Loucy (cell line): ENCODE measurements around the gene EIF2S2.

ENCODE experiments used
- H2AFZ ChIP-seq: fragments of 200-600 bp; sonication (generic); 2 replicates; pipeline ENCODE4 v1.6.0; 2016; ENCODE audit warnings: antibody characterized with exemption, mild to moderate bottlenecking, low read length, moderate library complexity
- H3F3A ChIP-seq: fragments of 200-600 bp; 2 replicates; pipeline ENCODE4 v1.6.0; 2016; ENCODE audit warnings: antibody characterized with exemption, low read depth, mild to moderate bottlenecking
- H3K27me3 ChIP-seq: fragments of 200-600 bp; sonication (generic); 2 replicates; pipeline ENCODE4 v1.6.1; 2014; ENCODE audit warnings: low read length, mild to moderate bottlenecking; ENCODE audit not compliant: insufficient read depth, poor library complexity, severe bottlenecking
- H3K36me3 ChIP-seq: fragments of 200-600 bp; sonication (generic); 2 replicates; pipeline ENCODE4 v1.6.1; 2016; ENCODE audit warnings: low read length; ENCODE audit not compliant: insufficient read depth
- H3K4me1 ChIP-seq: fragments of 200-600 bp; sonication (generic); 2 replicates; pipeline ENCODE4 v1.5.1; 2014; ENCODE audit warnings: low read length, mild to moderate bottlenecking; ENCODE audit not compliant: insufficient read depth, poor library complexity, severe bottlenecking
- H3K4me2 ChIP-seq: fragments of 200-600 bp; sonication (generic); 2 replicates; pipeline ENCODE4 v1.6.0; 2014; ENCODE audit warnings: antibody characterized with exemption, low read length, low read depth, mild to moderate bottlenecking; ENCODE audit not compliant: poor library complexity, severe bottlenecking
- H3K4me3 ChIP-seq: fragments of 200-600 bp; sonication (generic); 2 replicates; pipeline ENCODE4 v1.5.1; 2014; ENCODE audit warnings: low read length, mild to moderate bottlenecking, mixed read lengths; ENCODE audit not compliant: poor library complexity, severe bottlenecking
- H3K79me2 ChIP-seq: fragments of 200-600 bp; sonication (generic); 2 replicates; pipeline ENCODE4 v1.6.1; 2014; ENCODE audit warnings: low read length; ENCODE audit not compliant: insufficient read depth
- H3K9ac ChIP-seq: fragments of 200-600 bp; sonication (generic); 2 replicates; pipeline ENCODE4 v1.6.0; 2014; ENCODE audit warnings: mild to moderate bottlenecking, low read depth, low read length, moderate library complexity; ENCODE audit not compliant: poor library complexity, severe bottlenecking
- H3K9me2 ChIP-seq: fragments of 200-600 bp; sonication (generic); replicated peaks from 2 replicates; pipeline ENCODE4 v1.6.1; 2016; ENCODE audit warnings: low read depth, low read length, mixed read lengths
- H3K9me3 ChIP-seq: fragments of 200-600 bp; sonication (generic); 2 replicates; pipeline ENCODE4 v1.6.1; 2014; ENCODE audit warnings: mild to moderate bottlenecking, antibody characterized with exemption, low read length, low read depth; ENCODE audit not compliant: insufficient read depth
- H4K20me1 ChIP-seq: fragments of 200-600 bp; sonication (generic); 2 replicates; pipeline ENCODE4 v1.6.0; 2014; ENCODE audit warnings: antibody characterized with exemption, low read length, mild to moderate bottlenecking; ENCODE audit not compliant: insufficient read depth, poor library complexity, severe bottlenecking
- EZH2phosphoT487 ChIP-seq: fragments of 200-600 bp; IDR thresholded peaks from 2 replicates; pipeline ENCODE4 v1.6.1; 2018; ENCODE audit warnings: antibody characterized with exemption, mild to moderate bottlenecking, moderate library complexity, borderline replicate concordance
- TF ChIP-seq, protein P1 (sequence below): fragments of 200-600 bp; sonication (generic); conservative IDR thresholded peaks from 2 replicates; pipeline ENCODE4 v1.5.1; 2014; ENCODE audit warnings: mild to moderate bottlenecking, antibody characterized with exemption, low read length

Gene EIF2S2

DNA sequence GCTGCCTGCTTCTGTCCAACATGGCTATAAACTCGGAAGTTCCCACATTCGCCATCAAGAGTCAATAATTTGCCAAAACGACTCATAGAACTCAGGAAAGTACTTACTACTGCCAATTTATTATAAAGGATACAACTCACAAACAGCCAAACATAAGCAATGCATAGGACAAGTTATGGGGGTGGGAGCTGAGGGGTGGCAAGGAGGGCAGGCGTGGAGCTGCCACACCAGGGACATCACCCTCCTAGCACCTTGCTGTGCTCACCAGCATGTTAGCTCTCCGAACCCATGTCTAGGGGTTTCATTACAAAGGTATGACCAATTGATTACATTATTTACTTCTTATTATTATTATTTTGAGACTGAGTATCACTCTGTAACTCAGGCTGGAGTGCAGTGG lies 12.4 kb downstream of the EIF2S2 start:
- Histone ChIP-seq H3K79me2 (peaks cover 50% of the 10 kb centered on the region), H4K20me1 (peaks cover 47% of the 10 kb centered on the region), H3K27me3 (no peaks in the 10 kb centered on the region)

DNA sequence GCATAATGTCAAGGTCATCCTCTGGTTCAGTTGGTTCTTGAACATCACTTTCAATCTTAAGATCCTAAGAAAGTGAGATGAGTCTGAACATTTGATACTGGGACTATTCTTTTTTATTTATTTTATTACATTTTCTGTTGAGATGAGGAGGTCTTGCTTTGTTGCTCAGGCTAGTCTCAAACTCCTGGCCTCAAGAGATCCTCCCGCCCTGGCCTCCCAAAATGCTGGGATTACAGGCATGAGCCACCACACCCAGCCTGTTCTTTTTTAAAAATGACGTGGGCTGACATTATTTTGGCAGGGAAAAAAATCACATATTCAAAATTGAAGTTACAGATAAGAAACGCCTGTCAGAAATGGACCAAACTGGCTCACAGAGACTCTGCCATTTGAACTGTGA lies 13.5 kb downstream of the EIF2S2 start:
- TF ChIP-seq, protein P1, sequence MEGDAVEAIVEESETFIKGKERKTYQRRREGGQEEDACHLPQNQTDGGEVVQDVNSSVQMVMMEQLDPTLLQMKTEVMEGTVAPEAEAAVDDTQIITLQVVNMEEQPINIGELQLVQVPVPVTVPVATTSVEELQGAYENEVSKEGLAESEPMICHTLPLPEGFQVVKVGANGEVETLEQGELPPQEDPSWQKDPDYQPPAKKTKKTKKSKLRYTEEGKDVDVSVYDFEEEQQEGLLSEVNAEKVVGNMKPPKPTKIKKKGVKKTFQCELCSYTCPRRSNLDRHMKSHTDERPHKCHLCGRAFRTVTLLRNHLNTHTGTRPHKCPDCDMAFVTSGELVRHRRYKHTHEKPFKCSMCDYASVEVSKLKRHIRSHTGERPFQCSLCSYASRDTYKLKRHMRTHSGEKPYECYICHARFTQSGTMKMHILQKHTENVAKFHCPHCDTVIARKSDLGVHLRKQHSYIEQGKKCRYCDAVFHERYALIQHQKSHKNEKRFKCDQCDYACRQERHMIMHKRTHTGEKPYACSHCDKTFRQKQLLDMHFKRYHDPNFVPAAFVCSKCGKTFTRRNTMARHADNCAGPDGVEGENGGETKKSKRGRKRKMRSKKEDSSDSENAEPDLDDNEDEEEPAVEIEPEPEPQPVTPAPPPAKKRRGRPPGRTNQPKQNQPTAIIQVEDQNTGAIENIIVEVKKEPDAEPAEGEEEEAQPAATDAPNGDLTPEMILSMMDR, result no peak
- H3F3A ChIP-seq, result no peaks in the 10 kb centered on the region
- H3K4me1 ChIP-seq, result peaks cover 4% of the 10 kb centered on the region
- H3K4me3 ChIP-seq, result no peak overlapping the region
- no peaks in the 10 kb centered on the region for H3K27me3 ChIP-seq
- H3K4me2 ChIP-seq, result no peak overlapping the region
- peaks cover 48% of the 10 kb centered on the region for H4K20me1 ChIP-seq
- H3K9me2 ChIP-seq, result no peaks in the 10 kb centered on the region
- H3K36me3 ChIP-seq, result peaks cover 99% of the 10 kb centered on the region
- peaks cover 39% of the 10 kb centered on the region for H3K79me2 ChIP-seq
- H2AFZ ChIP-seq, result no peak overlapping the region
- H3K9me3 ChIP-seq, result no peaks in the 10 kb centered on the region
- no peak overlapping the region for H3K9ac ChIP-seq

More for the DNA sequence above, 12.4 kb downstream of the EIF2S2 start:
- H3K4me1 ChIP-seq, result peaks cover 4% of the 10 kb centered on the region
- no peak overlapping the region for H3K4me3 ChIP-seq
- no peak overlapping the region for H3K4me2 ChIP-seq
- H3F3A ChIP-seq, result no peaks in the 10 kb centered on the region
- no peak overlapping the region for H3K9ac ChIP-seq
- no peaks in the 10 kb centered on the region for H3K9me3 ChIP-seq
- no peak for TF ChIP-seq EZH2phosphoT487
- TF ChIP-seq, protein P1, result no peak
- H2AFZ ChIP-seq, result no peak overlapping the region
- no peaks in the 10 kb centered on the region for H3K9me2 ChIP-seq
- H3K36me3 ChIP-seq, result peaks cover 97% of the 10 kb centered on the region

DNA sequence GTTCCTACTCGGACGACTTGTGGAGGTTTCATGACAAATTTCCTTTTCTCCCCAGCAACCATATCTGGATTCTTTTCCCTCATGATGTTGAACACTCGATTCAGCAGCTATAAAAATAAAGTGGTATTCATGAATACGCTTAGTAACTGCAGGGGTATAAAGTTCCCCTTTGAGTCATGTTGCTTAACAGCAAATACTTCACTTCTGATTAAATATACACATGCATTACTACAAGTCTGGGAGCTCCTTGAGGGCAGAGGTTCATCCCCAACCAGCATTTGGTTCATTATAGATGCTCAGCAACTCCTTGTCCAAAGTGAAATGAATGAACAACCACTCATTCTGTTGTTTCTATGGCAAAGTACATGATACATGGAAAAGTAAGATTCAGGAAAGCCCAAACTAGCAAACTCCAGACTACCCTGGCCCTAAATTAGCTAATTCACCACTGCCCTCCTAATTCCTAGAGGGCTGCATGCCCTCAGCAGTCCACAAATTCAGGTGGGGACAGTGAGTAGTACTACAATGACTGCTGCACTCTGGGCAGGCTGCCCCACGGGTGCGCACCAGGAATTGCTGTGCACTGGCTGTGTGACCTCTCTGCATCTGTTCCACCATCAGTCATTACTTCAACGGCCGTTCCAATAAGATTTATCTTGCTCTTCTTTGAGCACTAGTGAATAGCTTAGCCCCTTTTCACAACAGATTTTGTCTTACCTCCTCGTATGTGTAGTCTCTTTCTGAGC lies 15.2 kb downstream of the EIF2S2 start:
- Histone ChIP-seq H3K36me3 (peaks cover 99% of the 10 kb centered on the region), H3F3A (no peaks in the 10 kb centered on the region), H3K4me1 (no peaks in the 10 kb centered on the region), H3K27me3 (no peaks in the 10 kb centered on the region), H3K9ac (no peak overlapping the region), H4K20me1 (peaks cover 42% of the 10 kb centered on the region), H3K79me2 (peaks cover 22% of the 10 kb centered on the region), H3K4me3 (no peak overlapping the region), H3K4me2 (no peak overlapping the region), H2AFZ (no peak overlapping the region), H3K9me3 (no peaks in the 10 kb centered on the region), H3K9me2 (no peaks in the 10 kb centered on the region)
- TF ChIP-seq, protein P1, result no peak
- no peak for TF ChIP-seq EZH2phosphoT487
